Fibroblast of skin of right biceps (primary cell): Measurements from ENCODE around the gene SEMA4G.
A peak's percentile ranks its signal among the peaks of the same experiment; 100 is the strongest.

Experiments
- DNase-seq: peaks from one replicate; pipeline ENCODE4 v3.0.0-alpha.2; 2013

The SEMA4G gene

DNA sequence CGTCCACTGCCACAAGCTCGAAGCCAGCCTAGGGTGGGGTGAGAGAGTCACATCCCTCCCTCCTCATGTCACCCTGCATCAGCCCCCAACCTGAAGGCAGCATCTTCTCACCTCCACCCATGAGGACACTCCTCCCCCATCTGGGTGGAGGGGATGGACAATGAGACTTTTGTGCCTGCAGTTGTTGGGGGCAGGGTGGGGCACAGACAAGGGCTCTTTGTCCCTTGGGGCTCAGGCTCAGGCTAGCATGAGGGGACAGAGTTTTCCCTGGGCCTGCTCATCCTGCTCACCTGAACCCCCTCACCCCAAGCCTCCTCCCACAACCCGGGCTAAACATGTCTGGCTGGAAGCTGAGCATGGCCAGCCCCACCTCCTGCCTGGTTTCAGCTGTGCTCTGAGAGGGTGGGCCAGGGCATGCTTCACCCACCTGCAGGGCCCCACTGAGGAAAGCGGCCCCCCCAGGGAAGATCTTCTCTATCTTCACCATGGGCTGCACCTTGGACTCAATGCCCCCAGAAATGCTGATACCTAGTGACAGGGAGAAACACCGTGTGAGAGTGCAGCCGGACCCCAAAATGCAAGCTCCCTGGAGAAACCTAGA lies 39.6 kb downstream of the SEMA4G start:
- DNase-seq, result no peak

DNA sequence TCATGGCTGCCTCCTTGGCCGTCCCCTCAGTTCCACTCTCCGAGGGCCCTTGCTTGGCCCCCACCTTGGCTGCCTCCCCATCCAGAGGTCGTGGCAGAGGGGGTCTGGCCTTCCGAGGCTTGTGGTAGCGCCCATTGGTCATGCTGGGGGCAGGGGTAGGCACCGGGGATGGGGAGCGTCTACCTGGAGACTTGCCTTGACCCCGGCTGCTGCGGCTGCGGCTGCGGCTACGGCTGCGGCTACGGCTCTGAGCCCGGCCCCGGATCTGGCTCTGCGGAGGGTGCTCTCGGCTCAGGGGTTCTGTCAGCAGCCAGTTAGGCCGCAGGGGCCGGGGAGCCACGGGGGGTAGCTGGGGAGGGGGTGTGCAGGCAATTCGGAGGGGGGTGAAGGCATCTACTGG lies 41.0 kb downstream of the SEMA4G start:
- DNase-seq, result no peak

DNA sequence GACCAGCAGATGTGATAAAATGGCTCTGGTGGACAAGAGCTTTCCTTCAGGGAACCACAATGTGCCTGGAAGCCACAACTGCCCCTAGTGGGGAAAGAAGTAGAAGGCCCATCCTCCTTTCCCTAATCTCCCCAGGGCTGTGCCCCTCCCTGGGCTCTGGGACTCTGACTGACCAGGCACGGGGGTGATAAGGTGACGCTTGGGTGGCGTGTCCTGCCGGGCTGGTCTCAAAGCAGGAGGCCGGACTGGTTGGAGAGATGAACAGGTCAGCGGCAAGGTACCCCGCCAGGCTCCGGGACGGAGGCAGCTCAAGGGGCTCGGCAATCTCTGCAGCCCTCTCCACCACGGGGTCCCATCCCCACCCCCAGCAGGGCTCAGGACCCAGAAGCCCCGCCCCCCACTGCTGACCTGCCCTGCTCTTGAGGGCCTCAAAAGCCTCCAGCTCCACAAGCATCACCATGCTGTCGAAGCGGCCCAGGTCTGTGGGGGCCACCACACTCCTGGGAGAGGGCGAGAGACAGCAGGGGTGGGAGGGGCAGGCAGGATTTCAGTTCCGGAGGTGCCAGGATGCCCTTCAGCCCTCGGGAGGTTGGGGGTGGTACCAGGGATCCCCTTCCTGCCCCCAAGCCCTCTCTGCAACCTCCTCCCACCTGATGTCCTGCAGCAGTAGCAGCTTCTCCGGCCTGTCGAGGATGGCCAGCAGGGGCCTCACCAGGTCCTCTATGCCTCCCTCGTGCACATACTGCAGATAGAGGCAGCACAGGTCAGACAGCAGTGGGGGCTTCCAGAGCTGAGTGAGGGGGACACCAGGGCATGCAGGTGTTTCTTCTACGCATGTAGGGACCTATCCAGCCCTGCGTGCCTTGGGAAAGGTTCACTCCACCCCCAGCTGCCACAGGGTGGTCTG lies 42.5 kb downstream of the SEMA4G start:
- no peak for DNase-seq

DNA sequence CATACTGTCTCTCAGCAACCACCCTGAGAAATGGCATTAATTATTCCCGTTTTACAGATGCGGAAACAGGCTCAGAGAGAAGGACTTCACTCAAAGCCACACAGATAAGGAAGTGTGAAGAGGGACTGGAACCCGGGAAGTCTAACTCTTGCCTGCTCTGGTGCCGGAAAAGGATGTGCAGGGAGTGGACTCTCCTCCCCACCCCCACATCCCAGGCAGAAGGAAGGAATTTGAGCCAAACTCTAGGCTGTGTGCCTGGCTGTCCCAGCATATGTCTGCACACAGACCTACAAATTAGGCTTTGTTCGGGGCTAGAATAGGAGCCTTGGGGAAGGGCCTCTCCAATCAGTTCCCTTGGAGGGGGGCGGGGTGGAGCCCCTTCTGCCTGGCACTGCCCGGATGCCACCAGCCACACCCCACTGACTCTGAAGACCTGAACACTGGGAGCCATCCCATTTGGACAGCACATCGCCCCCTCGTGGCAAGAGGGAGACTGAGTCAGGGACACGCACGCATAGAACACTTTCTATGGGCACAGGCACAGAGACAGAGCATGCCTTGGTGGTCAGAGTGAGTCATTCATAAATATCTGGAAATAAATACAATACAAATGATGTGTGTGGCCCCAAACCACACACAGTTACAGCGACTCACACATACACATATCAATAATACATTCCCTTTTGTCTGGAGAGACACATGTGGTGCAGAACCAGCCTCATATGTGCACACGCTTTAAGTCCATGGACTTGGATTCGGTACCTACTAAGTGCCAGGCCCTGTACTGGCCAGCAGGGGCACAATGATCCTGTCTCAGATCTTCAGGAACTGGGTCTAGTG lies 43.4 kb downstream of the SEMA4G start:
- peak; percentile 95 for DNase-seq

DNA sequence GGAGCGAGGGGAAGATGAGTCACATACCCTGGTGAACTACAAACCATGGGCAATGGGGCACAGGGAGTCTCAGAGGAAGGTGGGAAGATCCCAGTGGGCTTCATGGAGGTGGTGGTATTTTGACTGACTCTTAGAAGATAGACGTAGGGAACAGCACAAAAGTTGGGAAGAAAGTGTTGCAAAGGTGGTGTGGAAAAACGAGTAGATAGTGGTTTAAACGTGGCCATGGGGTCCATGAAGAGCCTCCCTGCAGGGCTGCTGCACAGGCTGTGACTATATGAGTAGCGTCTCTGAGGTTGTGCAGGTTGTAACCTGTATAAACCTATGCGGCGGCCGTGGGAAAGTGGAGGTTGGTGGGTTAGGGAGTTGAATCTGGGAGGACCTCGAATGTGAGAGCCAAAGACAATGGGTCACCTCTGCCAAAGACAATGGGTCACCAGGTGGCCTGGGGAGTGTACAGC lies 44.1 kb downstream of the SEMA4G start:
- DNase-seq, result no peak

DNA sequence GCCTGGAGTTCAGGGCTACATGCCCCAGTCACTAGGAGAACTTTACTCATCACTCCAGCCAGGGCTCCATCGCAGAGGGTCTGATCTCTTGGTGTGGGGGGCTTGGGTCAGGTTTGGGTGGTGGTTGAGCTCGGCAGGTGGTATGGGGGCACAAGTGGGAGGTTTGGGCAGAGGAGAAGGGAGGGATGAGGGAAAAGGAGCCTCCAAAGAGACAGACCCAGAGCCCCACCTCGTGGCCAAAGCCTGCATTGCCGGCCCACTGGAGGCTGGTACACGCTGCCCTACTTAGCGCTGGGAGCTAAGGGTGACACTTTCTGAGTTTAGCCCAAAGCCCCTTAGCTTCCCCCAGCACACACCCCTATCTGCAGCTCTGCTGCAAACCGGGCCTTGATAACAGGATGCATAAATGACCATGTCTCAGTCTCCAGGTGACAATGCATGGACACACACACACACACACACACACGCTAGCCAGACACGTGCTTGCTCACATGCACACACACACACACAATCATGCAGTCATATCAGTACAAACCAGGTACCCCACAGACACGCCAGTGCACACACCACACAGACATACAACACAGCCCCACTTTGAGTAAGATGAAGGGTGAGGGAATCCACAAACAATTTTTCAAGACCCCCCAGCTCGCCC lies 45.1 kb downstream of the SEMA4G start:
- DNase-seq, result peak; percentile 60

DNA sequence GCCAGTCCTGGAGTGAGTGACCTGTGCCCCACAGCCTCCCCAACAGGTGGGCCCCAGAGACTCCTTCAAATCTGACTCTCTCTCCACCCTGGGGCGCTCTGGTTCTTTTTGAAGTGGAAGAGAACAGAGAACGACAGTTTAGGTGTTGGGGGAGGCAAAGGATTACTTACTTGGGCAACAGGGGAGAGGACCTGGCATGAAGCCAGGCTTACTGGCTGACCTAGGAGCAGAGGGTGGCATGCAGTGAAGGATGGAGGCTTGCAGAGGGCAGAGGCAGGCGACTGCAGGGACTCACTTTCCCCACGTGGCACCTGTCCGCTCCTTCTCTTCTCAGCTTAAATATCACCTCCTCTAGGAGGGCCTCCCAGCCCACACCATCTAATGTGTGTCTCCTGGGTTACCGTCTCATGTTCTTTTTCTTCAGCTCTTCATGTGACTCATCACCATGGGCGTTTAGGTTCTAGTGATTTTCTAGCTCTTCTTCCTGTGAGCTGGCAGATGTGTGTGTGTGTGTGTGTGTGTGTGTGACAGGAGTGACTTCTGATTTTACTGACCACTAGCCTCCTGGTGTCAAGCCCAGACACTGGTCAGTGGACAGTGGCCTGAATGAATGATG lies 45.8 kb downstream of the SEMA4G start:
- peak; percentile 93 for DNase-seq

DNA sequence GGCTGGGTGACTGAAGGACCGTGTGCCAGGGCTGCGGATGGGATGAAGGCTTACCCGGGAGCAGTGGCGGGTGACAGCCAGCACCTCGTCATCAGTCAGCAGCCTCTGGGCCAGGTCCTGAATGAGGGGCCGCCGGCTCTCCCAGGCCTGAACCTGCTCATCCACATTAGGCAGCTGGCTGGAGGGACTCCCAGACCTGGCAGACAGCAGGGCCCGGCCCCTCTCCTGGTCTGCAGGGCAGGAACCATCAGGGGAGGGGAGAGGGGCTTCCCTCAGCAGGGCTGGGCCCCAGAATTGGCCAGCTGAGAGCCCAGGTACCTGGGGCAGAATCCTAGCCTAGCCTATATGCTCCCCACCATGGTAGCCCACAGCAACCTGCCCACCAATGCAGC lies 46.3 kb downstream of the SEMA4G start:
- no peak for DNase-seq

DNA sequence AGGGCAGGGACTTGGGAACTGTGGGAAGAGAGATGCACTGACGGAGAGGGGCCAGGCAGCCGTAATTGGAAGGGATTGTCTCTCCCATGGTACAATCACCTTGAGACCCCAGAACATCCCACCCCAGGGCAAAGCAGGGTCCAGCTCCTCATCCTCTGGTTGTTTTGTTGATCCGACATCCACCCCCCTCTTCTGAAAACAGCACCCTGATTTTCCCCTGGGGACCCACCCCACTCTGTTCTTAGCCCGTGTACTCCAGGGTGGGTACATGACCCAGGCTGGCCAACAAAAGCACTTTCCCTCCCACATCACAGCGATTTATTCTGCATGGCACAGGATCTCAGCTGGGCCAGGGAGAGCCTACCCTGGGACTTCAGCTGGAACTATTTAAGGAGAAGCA lies 47.5 kb downstream of the SEMA4G start:
- DNase-seq, result no peak

DNA sequence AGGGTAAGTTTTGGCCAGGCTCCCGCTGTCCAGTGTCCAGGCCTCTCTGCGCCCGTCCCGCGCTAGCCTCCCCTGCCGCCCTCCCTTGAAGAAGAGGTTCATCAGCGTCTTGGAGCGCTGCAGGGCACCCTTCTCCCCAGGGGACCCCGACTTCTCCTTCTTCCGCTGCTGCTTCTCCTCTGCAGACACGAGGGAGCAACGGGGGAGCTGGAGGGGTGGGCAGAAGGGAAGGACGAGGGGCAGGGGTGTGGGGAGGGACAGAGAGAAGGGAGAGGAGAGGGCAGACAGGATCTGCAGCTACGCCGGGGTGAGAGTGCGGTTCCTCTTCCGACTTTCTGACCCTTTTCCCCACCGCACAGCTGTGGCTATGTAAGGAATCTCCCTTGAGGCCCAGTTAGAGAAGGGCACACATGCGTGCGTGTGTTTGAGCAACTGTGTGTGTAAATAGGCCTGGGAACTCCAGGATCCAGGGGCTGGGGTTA lies 48.9 kb downstream of the SEMA4G start:
- DNase-seq, result no peak

DNA sequence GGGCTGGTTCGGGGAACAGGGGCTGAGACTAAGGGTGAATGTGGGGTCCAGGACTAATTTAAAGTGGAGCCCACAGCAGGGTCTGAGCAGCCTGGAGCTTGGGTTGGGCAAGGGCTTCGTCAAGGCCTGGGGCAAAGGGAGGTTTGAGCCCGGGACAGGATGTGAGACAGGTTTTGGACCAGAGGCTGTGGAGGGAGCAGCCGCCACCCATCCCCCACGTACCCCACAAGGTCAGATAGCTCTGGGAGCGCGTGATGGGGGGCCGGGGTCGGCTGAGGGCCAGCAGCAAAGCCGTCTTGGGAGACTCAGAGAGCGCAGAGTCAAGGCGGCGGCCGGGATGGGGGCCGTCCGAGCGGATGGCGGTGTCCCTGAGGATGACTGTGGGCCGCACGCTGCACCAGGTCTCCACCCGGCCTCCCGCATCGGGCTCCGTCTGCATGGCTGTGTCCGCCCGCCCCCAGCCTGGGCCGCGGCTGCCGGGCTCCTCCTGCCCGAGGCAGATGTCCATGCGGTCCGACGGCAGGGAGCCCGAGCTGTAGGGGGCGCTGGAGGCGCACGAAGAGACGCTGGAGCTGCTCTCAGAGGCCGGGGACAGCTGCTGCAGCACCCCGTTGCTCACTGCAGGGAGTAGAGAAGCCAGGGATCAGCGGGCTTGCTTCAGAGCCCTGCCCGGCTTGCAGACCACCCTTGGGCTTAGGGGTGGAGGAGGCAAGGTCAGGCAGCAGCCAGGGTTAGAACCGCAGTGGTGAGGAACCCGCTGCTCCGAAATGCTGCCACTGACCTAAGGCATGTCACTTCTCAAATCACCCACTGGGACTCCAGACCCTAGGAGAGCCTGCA lies 49.5 kb downstream of the SEMA4G start:
- DNase-seq, result peak; percentile 75
